ENCODE data around the gene FAM135A. TPM values are rescaled to one million over a fixed set of nuclear protein-coding genes. Genes with fewer than 3 reads are reported as not detected.
A peak's percentile ranks its signal among the peaks of the same experiment; 100 is the strongest.

FAM135A gene
- total RNA-seq, 3 donors from 2014 or later (not counting 1 experiment from before 2014, with no cell fraction given), result 4.8 to 9.3 (median 5.0) TPM

- Histone ChIP-seq H3K4me1 (ENCODE audit: control insufficient read depth, insufficient read depth, low read length) (peaks cover 11% of the 10 kb centered on the region), H3K4me3 (ENCODE audit: low read length) (no peak overlapping the region), H3K27ac (ENCODE audit: low read length) (no peak overlapping the region), H3K36me3 (ENCODE audit: control insufficient read depth, insufficient read depth, low read length) (no peaks in the 10 kb centered on the region), H3K9me3 (ENCODE audit: control insufficient read depth, insufficient read depth, low read length) (no peaks in the 10 kb centered on the region), H3K27me3 (ENCODE audit: control insufficient read depth, insufficient read depth, low read length) (no peaks in the 10 kb centered on the region)
- no peak for ATAC-seq
- Mint-ChIP-seq H3K4me1 (peaks cover 17 to 19% of the 10 kb centered on the region in 2 donors), H3K36me3 (no peaks in the 10 kb centered on the region), H3K4me3 (peak overlapping the region; percentile 93), H3K27ac (peak overlapping the region in 1 of 2 donors; percentile 90), H3K27me3 (ENCODE audit: low read depth in 2 of 2) (peaks cover 8 to 13% of the 10 kb centered on the region in 2 donors), H3K9me3 (no peaks in the 10 kb centered on the region)
- TF ChIP-seq, protein P1, sequence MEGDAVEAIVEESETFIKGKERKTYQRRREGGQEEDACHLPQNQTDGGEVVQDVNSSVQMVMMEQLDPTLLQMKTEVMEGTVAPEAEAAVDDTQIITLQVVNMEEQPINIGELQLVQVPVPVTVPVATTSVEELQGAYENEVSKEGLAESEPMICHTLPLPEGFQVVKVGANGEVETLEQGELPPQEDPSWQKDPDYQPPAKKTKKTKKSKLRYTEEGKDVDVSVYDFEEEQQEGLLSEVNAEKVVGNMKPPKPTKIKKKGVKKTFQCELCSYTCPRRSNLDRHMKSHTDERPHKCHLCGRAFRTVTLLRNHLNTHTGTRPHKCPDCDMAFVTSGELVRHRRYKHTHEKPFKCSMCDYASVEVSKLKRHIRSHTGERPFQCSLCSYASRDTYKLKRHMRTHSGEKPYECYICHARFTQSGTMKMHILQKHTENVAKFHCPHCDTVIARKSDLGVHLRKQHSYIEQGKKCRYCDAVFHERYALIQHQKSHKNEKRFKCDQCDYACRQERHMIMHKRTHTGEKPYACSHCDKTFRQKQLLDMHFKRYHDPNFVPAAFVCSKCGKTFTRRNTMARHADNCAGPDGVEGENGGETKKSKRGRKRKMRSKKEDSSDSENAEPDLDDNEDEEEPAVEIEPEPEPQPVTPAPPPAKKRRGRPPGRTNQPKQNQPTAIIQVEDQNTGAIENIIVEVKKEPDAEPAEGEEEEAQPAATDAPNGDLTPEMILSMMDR (IDR thresholded peaks at IDR 0.05), result no peak
- DNase-seq, result no peak
- intact Hi-C loops (cut with micrococcal nuclease), result no loop called here
- no CpG with 5 or more reads among the region's 2 CpGs for WGBS (ENCODE audit: insufficient coverage)
Observed at GRCh38 chr6:70414813-70415212, 1.5 kb downstream of the FAM135A start.

DNA sequence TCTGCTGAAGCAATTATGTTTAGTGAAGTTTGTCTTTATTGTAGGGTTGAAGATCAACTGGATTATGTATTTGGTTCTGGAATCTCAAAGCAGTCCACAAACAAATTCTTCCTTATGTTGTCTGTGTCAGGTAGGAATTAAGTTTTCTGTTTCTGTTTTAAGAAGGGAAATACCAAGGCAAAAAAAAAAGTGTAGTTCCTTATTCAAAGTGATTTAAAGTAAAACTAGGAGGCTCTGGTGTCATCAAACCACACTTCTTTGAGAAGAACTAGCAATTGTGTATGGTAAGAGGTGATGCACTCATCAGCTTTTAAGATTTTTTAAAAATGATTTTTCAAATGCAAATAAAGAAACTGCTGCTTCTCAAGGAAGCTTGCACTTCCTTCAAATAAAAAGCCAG, 1.9 kb downstream of the FAM135A start:
- Mint-ChIP-seq H3K4me1 (peaks cover 17 to 19% of the 10 kb centered on the region in 2 donors), H3K27me3 (ENCODE audit: low read depth in 2 of 2) (peaks cover 8 to 10% of the 10 kb centered on the region in 2 donors), H3K9me3 (no peaks in the 10 kb centered on the region), H3K4me3 (peak overlapping the region; percentile 59), H3K36me3 (no peaks in the 10 kb centered on the region), H3K27ac (no peak overlapping the region)
- Histone ChIP-seq H3K36me3 (ENCODE audit: control insufficient read depth, insufficient read depth, low read length) (no peaks in the 10 kb centered on the region), H3K9me3 (ENCODE audit: control insufficient read depth, insufficient read depth, low read length) (no peaks in the 10 kb centered on the region), H3K4me3 (ENCODE audit: low read length) (no peak overlapping the region), H3K27me3 (ENCODE audit: control insufficient read depth, insufficient read depth, low read length) (no peaks in the 10 kb centered on the region), H3K4me1 (ENCODE audit: control insufficient read depth, insufficient read depth, low read length) (peaks cover 11% of the 10 kb centered on the region), H3K27ac (ENCODE audit: low read length) (no peak overlapping the region)
- intact Hi-C loops (cut with micrococcal nuclease), result no loop called here
- no peak for ATAC-seq
- TF ChIP-seq, protein P1 (IDR thresholded peaks at IDR 0.05), result no peak
- DNase-seq, result peak in 1 of 2 donors; percentile 18

DNA sequence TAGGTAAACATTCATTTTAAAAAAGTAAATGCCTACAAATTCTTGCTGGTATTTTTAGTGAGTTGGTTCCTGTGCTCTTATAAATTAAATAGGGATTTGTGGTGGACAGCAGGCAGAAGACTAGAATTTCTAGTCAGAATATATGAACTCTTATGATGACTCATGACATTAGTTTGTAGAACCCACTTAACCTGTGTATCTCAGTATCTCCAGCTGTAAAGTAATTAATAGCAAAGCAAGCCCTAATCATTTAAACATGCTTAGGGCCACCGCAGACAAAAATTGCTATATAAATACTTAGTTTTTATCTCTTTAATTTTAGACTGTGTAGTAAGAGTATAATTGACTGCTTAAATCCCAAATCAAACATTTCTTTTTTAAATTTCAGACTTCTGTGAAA, 2.4 kb downstream of the FAM135A start:
- H3K4me1 ChIP-seq (ENCODE audit: control insufficient read depth, insufficient read depth, low read length), result peaks cover 11% of the 10 kb centered on the region
- H3K4me3 ChIP-seq (ENCODE audit: low read length), result no peak overlapping the region
- DNase-seq (no peak), ATAC-seq (no peak)
- Mint-ChIP-seq H3K36me3 (no peaks in the 10 kb centered on the region), H3K4me3 (no peak overlapping the region), H3K9me3 (no peaks in the 10 kb centered on the region), H3K4me1 (peaks cover 17 to 19% of the 10 kb centered on the region in 2 donors), H3K27me3 (ENCODE audit: low read depth in 2 of 2) (peaks cover 8 to 9% of the 10 kb centered on the region in 2 donors), H3K27ac (no peak overlapping the region)
- H3K27ac ChIP-seq (ENCODE audit: low read length), result no peak overlapping the region
- WGBS (ENCODE audit: insufficient coverage), result no CpG with 5 or more reads among the region's 1 CpG
- H3K9me3 ChIP-seq (ENCODE audit: control insufficient read depth, insufficient read depth, low read length), result no peaks in the 10 kb centered on the region
- intact Hi-C loops (cut with micrococcal nuclease), result no loop called here
- TF ChIP-seq, protein P1 (IDR thresholded peaks at IDR 0.05), result no peak
- H3K36me3 ChIP-seq (ENCODE audit: control insufficient read depth, insufficient read depth, low read length), result no peaks in the 10 kb centered on the region
- no peaks in the 10 kb centered on the region for H3K27me3 ChIP-seq (ENCODE audit: control insufficient read depth, insufficient read depth, low read length)

- no peak for DNase-seq
- Histone ChIP-seq H3K9me3 (ENCODE audit: control insufficient read depth, insufficient read depth, low read length) (no peaks in the 10 kb centered on the region), H3K4me1 (ENCODE audit: control insufficient read depth, insufficient read depth, low read length) (no peaks in the 10 kb centered on the region), H3K4me3 (ENCODE audit: low read length) (no peak overlapping the region), H3K27me3 (ENCODE audit: control insufficient read depth, insufficient read depth, low read length) (no peaks in the 10 kb centered on the region), H3K27ac (ENCODE audit: low read length) (no peak overlapping the region), H3K36me3 (ENCODE audit: control insufficient read depth, insufficient read depth, low read length) (no peaks in the 10 kb centered on the region)
- ATAC-seq, result no peak
- Mint-ChIP-seq H3K36me3 (no peaks in the 10 kb centered on the region), H3K4me3 (no peak overlapping the region), H3K27me3 (ENCODE audit: low read depth in 2 of 2) (no peaks in the 10 kb centered on the region), H3K4me1 (no peaks in the 10 kb centered on the region), H3K9me3 (no peaks in the 10 kb centered on the region), H3K27ac (no peak overlapping the region)
- 75% methylated on average over 2 of the region's 2 CpGs for WGBS (ENCODE audit: insufficient coverage)
- TF ChIP-seq, protein P1 (IDR thresholded peaks at IDR 0.05), result no peak
- intact Hi-C loops (cut with micrococcal nuclease), result no loop called here
Observed at GRCh38 chr6:70421509-70421908, 8.2 kb downstream of the FAM135A start.
